ENCODE data around the gene ZCCHC24.

The ZCCHC24 gene

GRCh38 chr10:79430325-79430905 lies 15.0 kb downstream of the ZCCHC24 start:
- no peak for DNase-seq

DNA sequence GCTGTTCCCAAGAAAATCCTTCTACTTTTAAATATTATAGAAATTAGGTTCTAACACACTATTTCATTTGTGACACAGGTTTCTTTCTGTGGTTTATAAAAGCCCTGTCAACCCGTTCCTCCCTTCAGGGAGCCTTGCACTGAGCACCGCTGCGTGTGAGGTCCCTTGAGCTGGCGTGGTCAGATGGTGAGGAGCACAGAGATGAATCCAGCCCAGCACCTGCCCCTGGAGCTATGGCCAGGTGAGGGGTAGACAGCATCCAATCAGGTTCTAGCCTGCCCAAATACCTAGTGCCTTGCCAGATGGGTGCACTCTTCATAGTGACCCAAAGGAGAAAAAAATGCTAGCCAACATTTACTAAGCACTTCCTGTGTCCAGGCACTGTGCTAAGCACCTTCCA lies 15.7 kb downstream of the ZCCHC24 start:
- DNase-seq, result no peak

DNA sequence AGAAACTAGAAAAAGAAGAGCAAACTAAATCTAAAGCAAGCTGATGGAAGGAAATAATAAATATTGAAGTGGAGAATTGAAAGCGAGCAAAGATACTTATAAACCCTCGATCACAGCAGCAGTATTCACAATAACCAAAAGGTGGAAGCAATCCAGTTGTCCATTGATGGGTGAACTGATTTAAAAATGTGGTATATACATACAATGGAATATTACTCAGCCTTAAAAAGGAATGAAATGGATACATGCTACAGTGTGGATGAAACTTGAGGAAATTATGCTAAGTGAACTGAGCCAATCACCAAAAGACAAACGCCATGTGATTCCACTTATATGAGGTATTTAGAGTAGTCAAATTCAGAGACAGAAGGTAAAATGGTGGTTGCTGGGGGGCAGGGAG lies 17.5 kb downstream of the ZCCHC24 start:
- no peak for DNase-seq

DNA sequence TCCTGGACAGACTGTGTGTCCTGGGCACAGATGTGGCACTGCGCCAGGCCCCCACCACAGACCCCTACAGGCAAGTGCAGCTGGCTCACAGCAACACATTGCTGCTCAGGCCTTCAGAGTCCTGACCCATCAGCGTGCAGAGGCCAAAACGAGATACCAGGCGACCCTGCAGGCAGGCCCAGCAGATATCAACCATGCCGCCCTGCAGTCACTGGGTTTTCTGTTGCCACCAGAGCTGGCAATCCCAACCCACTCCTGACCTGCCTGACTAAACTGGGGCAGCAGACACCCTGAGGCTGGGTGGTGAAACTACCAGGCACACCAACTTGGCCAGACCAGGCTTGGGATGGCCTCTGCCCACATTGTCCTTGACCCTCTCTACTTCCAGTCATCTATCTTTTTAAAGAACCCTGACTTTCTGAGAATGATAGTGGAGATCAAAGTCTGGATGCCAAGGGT lies 20.3 kb downstream of the ZCCHC24 start:
- DNase-seq, result no peak

DNA sequence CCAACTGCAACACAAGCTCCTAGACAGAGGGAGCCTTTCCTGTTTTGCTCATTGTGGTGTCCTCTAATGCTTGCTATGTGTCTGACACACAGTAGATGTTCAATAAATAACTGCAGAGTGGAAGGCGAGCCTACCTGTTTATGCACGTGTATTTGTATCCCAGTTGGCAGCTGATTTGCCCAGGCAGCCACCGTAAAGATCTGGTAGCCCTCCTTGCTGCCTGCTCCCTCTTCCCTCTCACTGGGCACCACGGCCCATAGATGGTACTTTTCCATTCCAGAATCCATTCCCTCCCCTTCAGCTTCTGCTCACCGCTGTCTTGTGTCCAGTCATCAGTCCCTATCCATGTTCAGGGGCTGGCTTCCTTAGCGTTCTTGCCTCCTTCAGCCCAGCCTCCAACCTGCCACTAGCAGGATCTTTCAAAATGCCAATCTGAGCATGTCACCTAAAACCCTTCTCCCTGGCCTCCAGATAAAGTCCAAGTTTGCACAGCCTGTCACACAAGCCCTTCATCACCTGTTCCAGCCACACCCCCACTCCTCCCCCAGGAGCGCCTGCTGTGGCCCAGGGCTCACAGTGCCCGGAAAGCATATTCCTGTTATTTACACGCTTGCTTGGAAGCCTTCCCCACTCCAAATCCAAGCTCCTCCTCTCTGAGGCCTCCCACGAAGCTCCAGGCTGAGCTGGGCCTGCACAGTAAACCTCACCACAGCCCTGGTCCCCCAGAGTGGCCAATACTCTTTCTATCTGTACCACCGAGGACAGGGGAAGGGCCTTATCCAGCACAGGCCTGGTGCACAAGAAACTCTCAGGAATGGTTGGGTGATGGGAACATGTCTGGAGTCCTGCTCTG lies 21.0 kb downstream of the ZCCHC24 start:
- DNase-seq, result no peak

DNA sequence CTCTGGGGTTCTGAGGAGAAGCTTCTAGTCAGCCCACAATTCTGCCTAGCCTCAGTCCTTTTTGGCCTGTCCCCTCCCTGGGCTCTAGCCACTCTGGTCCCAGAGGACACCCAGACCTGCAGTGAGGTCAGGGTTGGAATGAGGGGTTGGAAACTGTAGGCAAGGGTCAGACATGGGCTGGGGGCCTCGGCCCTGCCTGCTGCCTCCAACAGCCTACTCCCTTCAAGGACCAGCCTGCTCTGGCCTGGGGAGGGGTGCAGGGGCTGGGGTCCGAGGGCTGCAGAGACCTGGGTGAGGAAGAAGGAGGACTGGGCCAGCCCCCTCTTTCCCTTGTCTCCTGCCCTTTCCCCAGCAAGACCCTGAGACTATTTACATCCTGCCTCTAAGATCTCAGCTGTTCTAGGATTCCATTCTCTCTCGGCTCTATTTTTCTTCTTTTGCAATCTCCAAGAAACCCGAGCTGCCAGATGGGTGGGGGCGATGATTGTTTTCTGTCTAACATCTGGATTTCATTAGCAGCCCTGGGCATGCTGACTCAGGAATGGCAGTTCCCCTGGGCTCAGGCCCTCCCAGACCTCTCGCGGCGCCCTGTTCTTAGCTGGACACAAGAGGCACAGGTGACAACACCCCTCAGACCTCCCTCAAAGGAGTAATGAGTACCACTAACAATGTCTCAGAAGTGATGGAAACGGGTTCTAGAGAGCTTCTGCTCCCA lies 23.1 kb downstream of the ZCCHC24 start:
- no peak for DNase-seq

GRCh38 chr10:79420974-79421688 lies 24.3 kb downstream of the ZCCHC24 start:
- peak in 1 of 2 experiments; percentile 9 for DNase-seq

DNA sequence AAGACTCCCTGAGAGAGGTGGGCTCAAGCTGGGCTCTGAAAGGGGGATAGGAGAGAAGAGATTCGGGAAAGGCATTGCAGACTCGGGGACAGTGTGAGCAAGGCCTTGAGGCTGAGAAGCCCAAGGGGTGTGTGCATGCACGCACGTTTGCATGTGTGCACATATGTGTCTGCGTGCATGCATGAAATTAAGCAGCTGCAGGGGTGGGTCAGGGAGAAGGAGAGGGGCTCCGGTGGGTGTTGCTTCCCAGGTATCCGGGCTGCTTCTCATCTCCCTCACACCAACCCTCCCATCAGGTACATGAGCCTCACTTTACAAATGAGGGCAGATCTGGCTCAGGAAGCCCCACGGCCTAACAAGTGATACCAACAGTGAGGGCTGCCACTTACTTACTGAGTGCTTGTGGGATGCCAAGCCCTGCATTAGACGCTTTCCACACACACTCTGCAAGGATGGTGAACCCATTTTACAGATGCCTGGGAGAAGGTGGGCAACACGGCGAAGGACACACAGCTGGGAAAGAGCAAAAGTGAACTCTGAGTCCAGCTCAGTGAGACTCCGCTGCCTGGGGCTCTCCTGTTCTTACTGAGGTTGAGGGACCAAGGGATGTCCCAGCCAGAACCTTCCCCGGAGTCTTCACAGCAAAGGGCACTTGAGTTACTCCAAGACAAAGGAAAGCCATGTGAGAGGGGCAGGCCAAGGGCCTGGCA lies 26.4 kb downstream of the ZCCHC24 start:
- no peak for DNase-seq

DNA sequence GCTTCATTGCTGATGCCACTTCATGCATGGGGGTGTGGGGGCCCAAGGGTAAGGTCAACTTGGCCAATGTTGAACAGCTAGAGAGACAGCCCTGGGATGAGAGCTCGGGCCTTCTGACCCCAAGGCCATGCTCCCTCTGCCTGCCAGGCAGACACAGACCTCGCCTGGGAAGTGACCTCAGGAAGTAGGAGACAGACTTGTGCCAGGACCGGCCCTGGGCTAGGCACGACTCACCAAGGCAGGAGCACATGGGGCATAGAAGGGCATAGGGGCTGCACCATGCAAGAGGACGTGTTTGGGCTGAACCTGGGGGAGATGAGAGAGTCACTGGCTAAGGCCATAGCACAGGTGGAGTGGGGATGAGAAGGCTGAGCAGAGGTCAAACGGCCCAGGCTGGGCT lies 27.1 kb downstream of the ZCCHC24 start:
- no peak for DNase-seq

DNA sequence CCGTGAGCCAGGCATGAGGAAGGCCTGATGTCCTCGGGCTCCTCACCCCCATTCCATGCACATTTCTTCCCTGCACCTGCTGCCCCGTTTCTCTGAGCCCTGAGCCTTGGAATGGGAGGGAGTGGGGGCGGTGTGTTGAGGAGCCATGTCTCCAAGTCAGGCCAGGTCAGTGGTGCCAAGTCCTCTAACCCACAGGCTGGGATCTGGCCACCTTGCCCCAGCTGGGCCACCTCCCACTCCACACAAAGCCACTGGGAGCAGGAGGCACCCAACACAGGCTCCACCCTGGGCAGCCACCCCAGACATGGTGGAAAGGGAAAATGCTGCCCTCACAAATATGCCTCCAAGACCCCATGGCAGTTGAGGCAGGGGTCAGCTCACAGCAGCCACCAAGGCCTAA lies 27.7 kb downstream of the ZCCHC24 start:
- DNase-seq, result no peak

DNA sequence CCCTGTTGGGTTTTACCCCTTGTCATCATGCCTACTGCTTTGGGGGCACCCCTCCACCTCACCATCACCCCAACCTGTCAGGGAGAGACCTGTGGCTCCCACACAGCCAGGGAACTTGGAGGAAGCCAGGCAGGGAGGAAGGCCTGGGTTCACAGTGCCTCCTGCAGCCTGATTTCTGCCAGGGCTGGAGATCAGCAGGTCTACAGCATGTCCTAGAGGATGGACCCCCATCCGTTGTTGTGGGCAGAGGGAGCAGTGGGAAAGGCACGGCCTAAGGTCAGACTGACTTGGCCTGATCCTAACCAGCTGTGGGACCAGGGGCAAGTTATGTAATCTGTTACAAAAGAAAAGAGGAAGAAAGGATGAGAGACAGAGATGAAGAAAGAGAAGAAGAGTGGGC lies 28.2 kb downstream of the ZCCHC24 start:
- DNase-seq, result no peak

- no peak for DNase-seq
Observed at GRCh38 chr10:79416578-79417255, 28.7 kb downstream of the ZCCHC24 start.

GRCh38 chr10:79415736-79416577 lies 29.5 kb downstream of the ZCCHC24 start:
- no peak for DNase-seq

DNA sequence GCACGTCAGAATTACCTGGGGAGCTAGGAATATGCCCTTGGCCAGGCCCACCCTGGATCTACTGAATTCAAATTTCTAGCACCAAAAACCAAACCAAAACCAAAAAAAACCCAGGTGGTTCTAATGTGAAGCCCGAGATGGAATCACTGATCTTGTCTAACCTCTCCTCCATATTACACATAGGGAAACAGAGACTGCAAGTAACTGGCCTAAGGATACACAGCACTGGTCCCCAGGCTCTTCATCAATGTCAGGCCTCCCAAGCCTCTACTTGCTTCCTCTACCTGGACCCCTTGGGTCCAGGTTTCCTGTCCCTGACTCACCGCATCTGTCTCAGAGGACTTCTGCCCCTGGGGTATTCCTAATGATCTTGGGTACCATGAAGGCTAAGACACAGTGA lies 30.7 kb downstream of the ZCCHC24 start:
- DNase-seq, result no peak

DNA sequence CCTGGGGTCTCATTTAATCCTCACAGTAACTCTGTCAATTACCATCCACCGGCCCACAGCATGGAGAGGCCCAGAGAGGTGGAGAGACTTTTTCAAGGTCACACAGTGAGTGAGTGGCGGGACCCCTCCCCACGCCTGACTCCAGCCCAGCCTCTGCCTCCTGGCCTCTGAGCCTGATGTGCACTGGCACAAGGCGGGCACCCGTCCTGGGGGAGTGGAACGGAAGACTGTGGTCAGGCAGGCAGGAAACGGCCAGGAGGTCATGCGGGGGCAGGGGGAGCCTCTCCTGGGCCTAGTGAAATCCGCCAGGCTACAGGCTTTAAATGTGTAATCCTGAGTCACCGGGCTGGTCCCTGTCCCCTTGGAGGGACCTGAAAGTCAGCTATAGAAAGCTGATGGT lies 32.2 kb downstream of the ZCCHC24 start:
- DNase-seq, result no peak

GRCh38 chr10:79412516-79412915 lies 32.9 kb downstream of the ZCCHC24 start:
- DNase-seq, result no peak

GRCh38 chr10:79411546-79412495 lies 33.6 kb downstream of the ZCCHC24 start:
- no peak for DNase-seq

GRCh38 chr10:79410315-79411094 lies 34.9 kb downstream of the ZCCHC24 start:
- no peak for DNase-seq

- no peak for DNase-seq
Observed at GRCh38 chr10:79409726-79410085, 35.7 kb downstream of the ZCCHC24 start.
